Endodermal cell (in vitro differentiated cells): ENCODE measurements around the gene POC1B. TPM values are rescaled to one million over a fixed set of nuclear protein-coding genes. Genes with fewer than 3 reads are reported as not detected.

Experiments used
- DNase-seq: peaks from one replicate; pipeline ENCODE4 v3.0.0-alpha.2; 2017
- H3K27ac ChIP-seq: 2 replicates; pipeline ENCODE4 v1.5.1; 2013; ENCODE audit warnings: mild to moderate bottlenecking, low read depth, low read length, moderate library complexity
- H3K27me3 ChIP-seq: 2 replicates; pipeline ENCODE4 v1.6.1; 2013; ENCODE audit warnings: mild to moderate bottlenecking, low read length, moderate library complexity; ENCODE audit not compliant: insufficient read depth, control insufficient read depth, poor library complexity, severe bottlenecking
- H3K36me3 ChIP-seq: 2 replicates; pipeline ENCODE4 v1.7.0; 2013; ENCODE audit warnings: mild to moderate bottlenecking, low read length, moderate library complexity; ENCODE audit not compliant: control insufficient read depth, insufficient read depth
- H3K4me1 ChIP-seq: one replicate; pipeline ENCODE4 v1.7.0; 2013; ENCODE audit warnings: low read length; ENCODE audit not compliant: control insufficient read depth, insufficient read depth
- H3K4me3 ChIP-seq: 2 replicates; pipeline ENCODE4 v1.5.1; 2013; ENCODE audit warnings: mild to moderate bottlenecking, low read length, moderate library complexity
- H3K9ac ChIP-seq: 2 replicates; pipeline ENCODE4 v1.6.1; 2013; ENCODE audit warnings: mild to moderate bottlenecking, low read length, moderate library complexity; ENCODE audit not compliant: poor library complexity, severe bottlenecking; ENCODE audit errors: extremely low read depth
- H3K9me3 ChIP-seq: 2 replicates; pipeline ENCODE4 v1.6.1; 2013; ENCODE audit warnings: mild to moderate bottlenecking, low read length, moderate library complexity; ENCODE audit not compliant: control insufficient read depth
- H3K27ac Mint-ChIP-seq: 2 replicates; pipeline ENCODE4 v1.8.0; 2020; ENCODE audit warnings: mixed read lengths
- H3K27me3 Mint-ChIP-seq: 2 replicates; pipeline ENCODE4 v1.8.0; 2021; ENCODE audit warnings: mild to moderate bottlenecking, mixed read lengths; ENCODE audit not compliant: insufficient read depth
- H3K36me3 Mint-ChIP-seq: 2 replicates; pipeline ENCODE4 v1.8.0; 2020; ENCODE audit warnings: low read depth, mixed read lengths
- H3K4me1 Mint-ChIP-seq: 2 replicates; pipeline ENCODE4 v1.8.0; 2020; ENCODE audit warnings: mixed read lengths
- H3K4me3 Mint-ChIP-seq: 2 replicates; pipeline ENCODE4 v1.8.0; 2020; ENCODE audit warnings: mild to moderate bottlenecking, moderate library complexity, mixed read lengths
- H3K9me3 Mint-ChIP-seq: 2 replicates; pipeline ENCODE4 v1.8.0; 2020; ENCODE audit warnings: mild to moderate bottlenecking, mixed read lengths
- CTCF ChIP-seq: fragments of 200-600 bp; sonication (generic); conservative IDR thresholded peaks from 2 replicates; pipeline ENCODE4 v1.5.0; 2021; ENCODE audit warnings: antibody characterized with exemption, mild to moderate bottlenecking
- WGBS, 2 experiments: methylation state at CpG; one replicate each; pipeline versions ENCODE4 v1.1.5 to v1.1.7; 2013; ENCODE audit warnings: missing lambda C conversion rate in 2 of 2, mixed read lengths in 1 of 2; ENCODE audit not compliant: insufficient coverage in 1 of 2, insufficient read length in 1 of 2; 5-methylcytosine and 5-hydroxymethylcytosine counted together
- total RNA-seq, 2 donors: library from RNA; stranded (reverse); fragmentation: NEBNext Ultra II Directional in 1 of 2; extraction: Animal tissue kit (Norgen Biotek cat#: 25700) in 1 of 2; gene quantifications; 2 replicates in 1 of 2; 3 replicates in 1 of 2; pipeline ENCODE4 v1.2.1, GENCODE V29; 2021

Gene POC1B
- total RNA-seq, 2 donors from 2014 or later, result 22.3 to 36.1 TPM

GRCh38 chr12:89448526-89448925 lies 77.3 kb downstream of the POC1B start:
- Histone ChIP-seq H3K9ac (no peak overlapping the region), H3K4me1 (peaks cover 9% of the 10 kb centered on the region), H3K4me3 (no peak overlapping the region), H3K27me3 (no peaks in the 10 kb centered on the region), H3K36me3 (no peaks in the 10 kb centered on the region), H3K27ac (no peak overlapping the region), H3K9me3 (no peaks in the 10 kb centered on the region)
- TF ChIP-seq CTCF, result no peak
- H3K27me3 Mint-ChIP-seq, result no peaks in the 10 kb centered on the region
- H3K4me1 Mint-ChIP-seq, result peaks cover 30% of the 10 kb centered on the region
- H3K4me3 Mint-ChIP-seq, result no peak overlapping the region
- peaks cover 9% of the 10 kb centered on the region for H3K36me3 Mint-ChIP-seq
- no peak overlapping the region for H3K27ac Mint-ChIP-seq
- H3K9me3 Mint-ChIP-seq, result peaks cover 20% of the 10 kb centered on the region
- no peak for DNase-seq

GRCh38 chr12:89439941-89440340 lies 85.9 kb downstream of the POC1B start:
- Histone ChIP-seq H3K9me3 (peaks cover 10% of the 10 kb centered on the region), H3K27me3 (no peaks in the 10 kb centered on the region), H3K4me1 (no peaks in the 10 kb centered on the region), H3K4me3 (no peak overlapping the region), H3K36me3 (peaks cover 4% of the 10 kb centered on the region), H3K9ac (no peak overlapping the region), H3K27ac (no peak overlapping the region)
- Mint-ChIP-seq H3K27ac (no peak overlapping the region), H3K4me1 (no peaks in the 10 kb centered on the region), H3K9me3 (peaks cover 50% of the 10 kb centered on the region), H3K27me3 (no peaks in the 10 kb centered on the region), H3K4me3 (no peak overlapping the region), H3K36me3 (peaks cover 37% of the 10 kb centered on the region)
- WGBS, 2 experiments, result 89 to 96% methylated on average over 4 of the region's 4 CpGs
- TF ChIP-seq CTCF, result no peak
- no peak for DNase-seq

GRCh38 chr12:89437231-89437630 lies 88.6 kb downstream of the POC1B start:
- Histone ChIP-seq H3K9ac (no peak overlapping the region), H3K4me1 (no peaks in the 10 kb centered on the region), H3K9me3 (peaks cover 10% of the 10 kb centered on the region), H3K27me3 (no peaks in the 10 kb centered on the region), H3K27ac (no peak overlapping the region), H3K36me3 (peaks cover 4% of the 10 kb centered on the region), H3K4me3 (no peak overlapping the region)
- 93 to 96% methylated on average over 3 to 4 of the region's 4 CpGs for WGBS, 2 experiments
- peaks cover 33% of the 10 kb centered on the region for H3K9me3 Mint-ChIP-seq
- no peak for DNase-seq
- TF ChIP-seq CTCF, result no peak
- peaks cover 33% of the 10 kb centered on the region for H3K36me3 Mint-ChIP-seq
- H3K27ac Mint-ChIP-seq, result no peak overlapping the region
- no peak overlapping the region for H3K4me3 Mint-ChIP-seq
- no peaks in the 10 kb centered on the region for H3K27me3 Mint-ChIP-seq
- no peaks in the 10 kb centered on the region for H3K4me1 Mint-ChIP-seq
